Mesenchymal stem cell (in vitro differentiated cells and primary cell): ENCODE data around the gene TBXA2R.

ENCODE experiments used
- DNase-seq: peaks from one replicate; pipeline ENCODE4 v3.0.0-alpha.2; 2013
- H2AFZ ChIP-seq: one replicate; pipeline ENCODE4 v1.6.1; 2013; ENCODE audit warnings: low read depth, mild to moderate bottlenecking, control low read depth, inconsistent platforms, low read length, moderate library complexity
- H2AK5ac ChIP-seq: 2 replicates; pipeline ENCODE4 v1.6.1; 2013; ENCODE audit warnings: low read length, moderate library complexity, mild to moderate bottlenecking, inconsistent platforms; ENCODE audit not compliant: severe bottlenecking
- H2BK120ac ChIP-seq: one replicate; pipeline ENCODE4 v1.6.1; 2013; ENCODE audit warnings: low read depth, mild to moderate bottlenecking, inconsistent platforms, low read length, moderate library complexity
- H2BK12ac ChIP-seq, 2 experiments: one replicate each; pipeline ENCODE4 v1.6.1; 2013; ENCODE audit warnings: inconsistent platforms in 2 of 2, low read length in 2 of 2, mild to moderate bottlenecking in 2 of 2, moderate library complexity in 2 of 2, control low read depth in 1 of 2
- H2BK15ac ChIP-seq: one replicate; pipeline ENCODE4 v1.6.1; 2013; ENCODE audit warnings: mild to moderate bottlenecking, low read depth, inconsistent platforms; ENCODE audit not compliant: poor library complexity, severe bottlenecking
- H2BK5ac ChIP-seq: 2 replicates; pipeline ENCODE4 v1.6.1; 2013; ENCODE audit warnings: low read depth, mild to moderate bottlenecking, low read length, control low read depth, inconsistent platforms; ENCODE audit not compliant: poor library complexity, severe bottlenecking
- H3K14ac ChIP-seq, 2 experiments: one replicate each; pipeline ENCODE4 v1.6.1; 2013; ENCODE audit warnings: inconsistent platforms in 2 of 2, low read length in 2 of 2, control low read depth in 1 of 2, mild to moderate bottlenecking in 1 of 2, moderate library complexity in 1 of 2
- H3K18ac ChIP-seq, 2 experiments: one replicate each; pipeline ENCODE4 v1.6.1; 2013; ENCODE audit warnings: inconsistent platforms in 2 of 2, low read length in 2 of 2, control low read depth in 1 of 2, low read depth in 1 of 2, mild to moderate bottlenecking in 1 of 2
- H3K23ac ChIP-seq, 2 experiments: one replicate each; pipeline ENCODE4 v1.6.1; 2013; ENCODE audit warnings: inconsistent platforms in 2 of 2, low read length in 2 of 2, mild to moderate bottlenecking in 2 of 2, moderate library complexity in 2 of 2, control low read depth in 1 of 2
- H3K27ac ChIP-seq: 2 replicates; pipeline ENCODE4 v1.5.1; 2013; ENCODE audit warnings: mild to moderate bottlenecking, moderate library complexity, low read length, control low read depth, inconsistent platforms; ENCODE audit not compliant: poor library complexity, severe bottlenecking
- H3K27me3 ChIP-seq, 2 experiments: 2 replicates each; pipeline versions ENCODE4 v1.6.1 to v1.7.0; 2013; ENCODE audit warnings: low read length in 2 of 2, mild to moderate bottlenecking in 2 of 2, moderate library complexity in 2 of 2, control low read depth in 1 of 2, inconsistent platforms in 1 of 2; ENCODE audit not compliant: control insufficient read depth in 1 of 2, insufficient read depth in 1 of 2
- H3K36me3 ChIP-seq, 2 experiments: 2 replicates each; pipeline versions ENCODE4 v1.6.1 to v1.7.0; 2013; ENCODE audit warnings: low read length in 2 of 2, control low read depth in 1 of 2, inconsistent platforms in 1 of 2, low read depth in 1 of 2, mild to moderate bottlenecking in 1 of 2; ENCODE audit not compliant: insufficient read depth in 2 of 2, control insufficient read depth in 1 of 2
- H3K4ac ChIP-seq, 2 experiments: one replicate each; pipeline ENCODE4 v1.6.1; 2013; ENCODE audit warnings: inconsistent platforms in 2 of 2, low read length in 2 of 2, mild to moderate bottlenecking in 2 of 2, moderate library complexity in 2 of 2, control low read depth in 1 of 2, low read depth in 1 of 2
- H3K4me1 ChIP-seq: 2 replicates; pipeline ENCODE4 v1.6.1; 2013; ENCODE audit warnings: low read depth, low read length, control low read depth; ENCODE audit not compliant: control insufficient read depth, insufficient read depth
- H3K4me2 ChIP-seq: 2 replicates; pipeline ENCODE4 v1.6.1; 2013; ENCODE audit warnings: low read length, mild to moderate bottlenecking, inconsistent platforms; ENCODE audit not compliant: poor library complexity, severe bottlenecking
- H3K4me3 ChIP-seq, 2 experiments: 2 replicates each; pipeline versions ENCODE4 v1.5.1 to v1.7.0; 2013; ENCODE audit warnings: low read length in 2 of 2, mild to moderate bottlenecking in 2 of 2, control low read depth in 1 of 2, low read depth in 1 of 2; ENCODE audit not compliant: insufficient read depth in 1 of 2
- H3K79me1 ChIP-seq: replicated peaks from 2 replicates; pipeline ENCODE4 v1.6.1; 2013; ENCODE audit warnings: mild to moderate bottlenecking, control low read depth, low read length, inconsistent platforms; ENCODE audit not compliant: poor library complexity, severe bottlenecking
- H3K9ac ChIP-seq: 2 replicates; pipeline ENCODE4 v1.7.0; 2013; ENCODE audit warnings: mild to moderate bottlenecking, low read length, moderate library complexity
- H3K9me3 ChIP-seq: 2 replicates; pipeline ENCODE4 v1.7.0; 2013; ENCODE audit warnings: mild to moderate bottlenecking, low read length; ENCODE audit not compliant: control insufficient read depth
- H4K8ac ChIP-seq: one replicate; pipeline ENCODE4 v1.6.1; 2013; ENCODE audit warnings: inconsistent platforms, mild to moderate bottlenecking, low read length, moderate library complexity
- H4K91ac ChIP-seq: one replicate; pipeline ENCODE4 v1.6.1; 2013; ENCODE audit warnings: mild to moderate bottlenecking, low read length, inconsistent platforms
- WGBS: methylation state at CpG from one replicate; pipeline ENCODE4 v1.1.7; 2013; ENCODE audit warnings: mixed read lengths; 5-methylcytosine and 5-hydroxymethylcytosine counted together

TBXA2R gene

GRCh38 chr19:3645726-3646125, 39.1 kb upstream of the TBXA2R start:
- H3K4me3 ChIP-seq, result no peak overlapping the region
- no peak overlapping the region for H2BK120ac ChIP-seq
- H3K9me3 ChIP-seq, result no peaks in the 10 kb centered on the region
- H3K79me1 ChIP-seq, result peaks cover 62% of the 10 kb centered on the region
- WGBS, result 93% methylated on average over 21 of the region's 21 CpGs
- no peak overlapping the region for H2AK5ac ChIP-seq
- H3K18ac ChIP-seq, result no peak overlapping the region
- H3K9ac ChIP-seq, result no peak overlapping the region
- no peak overlapping the region for H3K4ac ChIP-seq
- H2BK5ac ChIP-seq, result no peak overlapping the region
- H3K23ac ChIP-seq, result no peak overlapping the region
- H3K27ac ChIP-seq, result no peak overlapping the region
- H2AFZ ChIP-seq, result no peak overlapping the region
- H3K4me1 ChIP-seq, result peaks cover 5% of the 10 kb centered on the region
- no peak overlapping the region for H3K4me2 ChIP-seq
- no peak overlapping the region for H2BK12ac ChIP-seq
- no peak overlapping the region for H4K91ac ChIP-seq
- no peaks in the 10 kb centered on the region for H3K27me3 ChIP-seq
- no peak overlapping the region for H4K8ac ChIP-seq
- H3K14ac ChIP-seq, result no peak overlapping the region
- DNase-seq, result no peak
- no peak overlapping the region for H2BK15ac ChIP-seq
- H3K36me3 ChIP-seq, result peaks cover 49 to 93% of the 10 kb centered on the region in 2 experiments

DNA sequence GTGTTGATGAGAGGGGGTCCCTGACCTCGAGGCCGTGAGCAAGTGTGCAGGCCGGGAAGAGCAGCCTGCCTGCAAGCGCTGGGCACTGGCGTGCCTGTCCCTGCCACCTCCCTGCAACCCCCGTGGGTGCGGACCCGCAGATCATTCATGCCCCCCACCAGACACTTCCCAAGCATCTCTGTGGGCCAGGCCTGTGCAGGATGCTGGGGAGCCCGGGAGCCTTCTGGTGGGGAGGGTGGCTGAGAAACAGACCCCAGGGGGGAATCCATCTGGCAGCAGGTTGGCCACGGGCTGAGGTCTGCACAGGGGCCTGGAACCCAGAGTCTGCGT, 38.4 kb upstream of the TBXA2R start:
- Histone ChIP-seq H4K8ac (no peak overlapping the region), H3K27me3 (no peaks in the 10 kb centered on the region), H2AFZ (no peak overlapping the region), H4K91ac (no peak overlapping the region), H3K18ac (no peak overlapping the region), H3K27ac (no peak overlapping the region), H3K4me3 (no peak overlapping the region), H3K9me3 (no peaks in the 10 kb centered on the region), H3K9ac (no peak overlapping the region), H3K79me1 (peaks cover 56% of the 10 kb centered on the region), H3K4ac (no peak overlapping the region), H3K4me1 (peaks cover 5% of the 10 kb centered on the region), H2BK12ac (no peak overlapping the region), H2BK5ac (no peak overlapping the region), H2BK120ac (no peak overlapping the region), H3K36me3 (peaks cover 43 to 88% of the 10 kb centered on the region in 2 experiments), H2AK5ac (no peak overlapping the region), H3K23ac (no peak overlapping the region), H2BK15ac (no peak overlapping the region), H3K14ac (no peak overlapping the region), H3K4me2 (no peak overlapping the region)
- WGBS, result 95% methylated on average over 11 of the region's 11 CpGs
- DNase-seq, result no peak

GRCh38 chr19:3644351-3645066, 37.8 kb upstream of the TBXA2R start:
- 93% methylated on average over 19 of the region's 19 CpGs for WGBS
- no peaks in the 10 kb centered on the region for H3K27me3 ChIP-seq
- peaks cover 56% of the 10 kb centered on the region for H3K79me1 ChIP-seq

GRCh38 chr19:3643674-3644313, 37.1 kb upstream of the TBXA2R start:
- Histone ChIP-seq H3K27ac (no peak overlapping the region), H3K27me3 (no peaks in the 10 kb centered on the region), H3K4me2 (no peak overlapping the region), H2AFZ (no peak overlapping the region), H2BK15ac (no peak overlapping the region), H2BK5ac (no peak overlapping the region), H3K79me1 (peaks cover 59% of the 10 kb centered on the region), H2BK120ac (no peak overlapping the region), H3K18ac (no peak overlapping the region), H3K4me3 (no peak overlapping the region), H3K23ac (no peak overlapping the region), H4K8ac (no peak overlapping the region), H3K9ac (no peak overlapping the region), H3K4ac (no peak overlapping the region), H2BK12ac (no peak overlapping the region), H3K14ac (no peak overlapping the region), H2AK5ac (no peak overlapping the region), H3K9me3 (no peaks in the 10 kb centered on the region), H4K91ac (no peak overlapping the region), H3K36me3 (peaks cover 55 to 94% of the 10 kb centered on the region in 2 experiments), H3K4me1 (peaks cover 5% of the 10 kb centered on the region)
- no peak for DNase-seq
- 95% methylated on average over 28 of the region's 28 CpGs for WGBS

More at GRCh38 chr19:3644351-3645066, 37.8 kb upstream of the TBXA2R start:
- Histone ChIP-seq H3K23ac (no peak overlapping the region), H2BK5ac (no peak overlapping the region), H4K8ac (no peak overlapping the region), H3K27ac (no peak overlapping the region), H3K9me3 (no peaks in the 10 kb centered on the region), H3K4me2 (no peak overlapping the region), H3K36me3 (peaks cover 48 to 88% of the 10 kb centered on the region in 2 experiments), H2BK15ac (no peak overlapping the region), H3K4me3 (no peak overlapping the region), H3K18ac (no peak overlapping the region), H2BK120ac (no peak overlapping the region), H2BK12ac (no peak overlapping the region), H4K91ac (no peak overlapping the region), H3K4me1 (peaks cover 5% of the 10 kb centered on the region), H3K9ac (no peak overlapping the region), H3K14ac (no peak overlapping the region), H2AFZ (no peak overlapping the region), H3K4ac (no peak overlapping the region), H2AK5ac (no peak overlapping the region)
- DNase-seq, result no peak
